NCI-H2029 (cell line): Measurements from ENCODE around the gene VEZT.

ENCODE experiments used
- DNase-seq: peaks from one replicate; lab custom pipeline; 2025; lab: John Stamatoyannopoulos, UW

The VEZT gene

GRCh38 chr12:95200128-95200894 is 17.3 kb upstream of the VEZT start:
- no peak for DNase-seq

- no peak for DNase-seq
Measured at GRCh38 chr12:95201056-95201670, 16.4 kb upstream of the VEZT start.

- no peak for DNase-seq
Measured at GRCh38 chr12:95202691-95203486, 14.7 kb upstream of the VEZT start.

- no peak for DNase-seq
Measured at GRCh38 chr12:95203487-95204030, 14.0 kb upstream of the VEZT start.

GRCh38 chr12:95204141-95204866 is 13.3 kb upstream of the VEZT start:
- no peak for DNase-seq

GRCh38 chr12:95205016-95205624 is 12.5 kb upstream of the VEZT start:
- DNase-seq = no peak

GRCh38 chr12:95205685-95206084 is 11.9 kb upstream of the VEZT start:
- DNase-seq = no peak

- DNase-seq = no peak
Measured at GRCh38 chr12:95206916-95207315, 10.7 kb upstream of the VEZT start.

GRCh38 chr12:95207407-95207806 is 10.2 kb upstream of the VEZT start:
- no peak for DNase-seq

- DNase-seq = peak; percentile 20
Measured at GRCh38 chr12:95208678-95209077, 8.9 kb upstream of the VEZT start.

- no peak for DNase-seq
Measured at GRCh38 chr12:95212586-95212985, 5.0 kb upstream of the VEZT start.

- DNase-seq = no peak
Measured at GRCh38 chr12:95213119-95213518, 4.5 kb upstream of the VEZT start.

GRCh38 chr12:95213928-95214327 is 3.7 kb upstream of the VEZT start:
- no peak for DNase-seq

- no peak for DNase-seq
Measured at GRCh38 chr12:95214466-95214865, 3.1 kb upstream of the VEZT start.

- DNase-seq = no peak
Measured at GRCh38 chr12:95215949-95216348, 1.7 kb upstream of the VEZT start.

- DNase-seq = no peak
Measured at GRCh38 chr12:95216711-95217376, 763 bp upstream of the VEZT start.

GRCh38 chr12:95218150-95219133 is 835 bp downstream of the VEZT start:
- peak; percentile 57 for DNase-seq

- no peak for DNase-seq
Measured at GRCh38 chr12:95220190-95220589, 2.6 kb downstream of the VEZT start.

GRCh38 chr12:95220726-95221125 is 3.1 kb downstream of the VEZT start:
- DNase-seq = no peak
